Measurements from ENCODE around the gene NOP56. TPM values are rescaled to one million over a fixed set of nuclear protein-coding genes. Genes with fewer than 3 reads are reported as not detected.
"Not testable (repeated sequence)": the region's sequence is repeated elsewhere in the genome, so short reads cannot be mapped to it uniquely, and the experiment has no call there.

NOP56 gene
- total RNA-seq, 2 experiments from 2014 or later = 402 to 408 TPM

GRCh38 chr20:2663887-2664719, 11.7 kb downstream of the NOP56 start, which contains the start of gene IDH3B:
Gene IDH3B, minus strand, starts transcription at chr20:2664216. Its CDS starts 28 bp downstream, at chr20:2664188.
- intact Hi-C loops (cut with micrococcal nuclease) = loop anchor here (1.0 to 2.0 kb wide), 3 partner anchors 12 to 321 kb away; partner anchors contain the start of genes NOP56 and SNRPB
- POLR2A ChIA-PET = interaction anchor here (1.0 to 4.4 kb wide), 3 partner anchors 10 to 24 kb away, joined by 3 to 68 read pairs (median 6); partner anchors contain the start of gene NOP56
- Mint-ChIP-seq H3K4me1 (ENCODE audit: low read depth) (peaks cover 20% of the 10 kb centered on the region), H3K9me3 (no peaks in the 10 kb centered on the region), H3K4me3 (peak within 1 kb of the TSS; percentile 79), H3K27ac (peak within 1 kb of the TSS; percentile 94), H3K36me3 (peaks cover 22% of the 10 kb centered on the region), H3K27me3 (no peaks in the 10 kb centered on the region)
- DNase-seq = peak; percentile 97
- CTCF ChIA-PET = interaction anchor here (0.6 to 1.3 kb wide), 6 partner anchors 10 to 1047 kb away, joined by 3 to 5 read pairs (median 3); no protein-coding TSS in a partner anchor

- no peak overlapping the region for H3K4me3 Mint-ChIP-seq
- intact Hi-C loops (cut with micrococcal nuclease) = no loop called here
- H3K36me3 Mint-ChIP-seq = no peaks in the 10 kb centered on the region
- CTCF ChIA-PET = no interaction called here
- no peaks in the 10 kb centered on the region for H3K4me1 Mint-ChIP-seq (ENCODE audit: low read depth)
- H3K9me3 Mint-ChIP-seq = no peaks in the 10 kb centered on the region
- H3K27me3 Mint-ChIP-seq = no peaks in the 10 kb centered on the region
- H3K27ac Mint-ChIP-seq = no peak overlapping the region
- peak; percentile 27 for DNase-seq
- POLR2A ChIA-PET = interaction anchor here (0.9 kb wide), 1 partner anchor 19 kb away, joined by 4 read pairs; the partner anchor contains the start of gene NOP56
Observed at GRCh38 chr20:2671977-2672376, 19.5 kb downstream of the NOP56 start.

DNA sequence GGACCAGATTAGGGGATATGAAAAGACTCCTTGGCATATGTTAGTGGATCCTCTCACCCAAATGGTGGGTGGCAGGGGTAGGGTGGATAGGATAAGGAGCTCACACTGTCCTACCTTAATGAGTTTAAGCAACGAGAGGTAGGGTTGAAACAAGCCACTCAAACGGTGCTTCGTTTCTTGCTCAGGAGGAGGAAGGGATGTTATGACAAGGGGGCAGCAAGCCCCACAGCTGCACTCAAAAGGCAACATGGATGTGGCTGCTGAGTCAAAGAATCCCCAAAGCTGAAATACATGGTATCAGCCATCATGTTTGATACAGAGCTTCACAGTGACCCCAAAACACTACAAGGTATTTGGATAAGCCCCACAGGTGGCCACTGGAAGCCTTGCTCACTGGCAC, 20.0 kb downstream of the NOP56 start:
- ChIA-PET CTCF (interaction anchor here (0.9 kb wide), 1 partner anchor 20 kb away, joined by 3 read pairs; the partner anchor contains the start of gene NOP56), POLR2A (interaction anchor here (0.9 kb wide), 1 partner anchor 20 kb away, joined by 4 read pairs; the partner anchor contains the start of gene NOP56)
- Mint-ChIP-seq H3K36me3 (no peaks in the 10 kb centered on the region), H3K27ac (no peak overlapping the region), H3K4me3 (no peak overlapping the region), H3K4me1 (ENCODE audit: low read depth) (no peaks in the 10 kb centered on the region), H3K9me3 (no peaks in the 10 kb centered on the region), H3K27me3 (no peaks in the 10 kb centered on the region)
- DNase-seq = no peak
- intact Hi-C loops (cut with micrococcal nuclease) = no loop called here

GRCh38 chr20:2673453-2673852, 21.0 kb downstream of the NOP56 start:
- no peak for DNase-seq
- no peak overlapping the region for H3K27ac Mint-ChIP-seq
- H3K4me3 Mint-ChIP-seq = no peak overlapping the region
- no peaks in the 10 kb centered on the region for H3K4me1 Mint-ChIP-seq (ENCODE audit: low read depth)
- H3K36me3 Mint-ChIP-seq = no peaks in the 10 kb centered on the region
- no peaks in the 10 kb centered on the region for H3K27me3 Mint-ChIP-seq
- intact Hi-C loops (cut with micrococcal nuclease) = no loop called here
- H3K9me3 Mint-ChIP-seq = no peaks in the 10 kb centered on the region
- ChIA-PET CTCF (interaction anchor here (0.7 to 1.0 kb wide), 4 partner anchors 9 to 165 kb away, joined by 3 read pairs; partner anchors contain the start of genes IDH3B and NOP56), POLR2A (no interaction called here)

GRCh38 chr20:2680046-2680445, 27.6 kb downstream of the NOP56 start:
- intact Hi-C loops (cut with micrococcal nuclease) = no loop called here
- H3K9me3 Mint-ChIP-seq = no peaks in the 10 kb centered on the region
- no peaks in the 10 kb centered on the region for H3K4me1 Mint-ChIP-seq (ENCODE audit: low read depth)
- ChIA-PET POLR2A (no interaction called here), CTCF (no interaction called here)
- H3K36me3 Mint-ChIP-seq = no peaks in the 10 kb centered on the region
- H3K27me3 Mint-ChIP-seq = peaks cover 19% of the 10 kb centered on the region
- no peak overlapping the region for H3K4me3 Mint-ChIP-seq
- no peak for DNase-seq
- H3K27ac Mint-ChIP-seq = no peak overlapping the region

- H3K27ac Mint-ChIP-seq; CTCF ChIA-PET; H3K4me1 Mint-ChIP-seq (ENCODE audit: low read depth); H3K4me3 Mint-ChIP-seq; POLR2A ChIA-PET; intact Hi-C loops (cut with micrococcal nuclease); H3K36me3 Mint-ChIP-seq; DNase-seq; H3K9me3 Mint-ChIP-seq: not testable (repeated sequence)
- H3K27me3 Mint-ChIP-seq = peaks cover 19% of the 10 kb centered on the region
Observed at GRCh38 chr20:2682040-2682439, 29.6 kb downstream of the NOP56 start.

DNA sequence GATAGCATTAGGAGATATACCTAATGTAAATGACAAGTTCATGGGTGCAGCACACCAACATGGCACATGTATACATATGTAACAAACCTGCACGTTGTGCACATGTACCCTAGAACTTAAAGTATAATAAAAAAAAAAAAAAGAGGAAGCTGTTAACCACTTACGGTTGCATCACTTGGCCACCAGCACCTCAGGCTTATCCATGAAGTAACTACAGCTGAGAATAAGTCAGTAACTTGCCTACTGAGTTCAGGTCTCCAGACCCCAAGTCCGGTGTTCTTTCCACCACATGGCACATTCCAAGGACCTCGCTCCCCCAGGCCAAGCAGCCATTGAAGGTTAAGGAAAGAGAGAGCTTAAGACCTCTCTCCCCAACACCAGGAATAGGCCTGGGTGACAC, 32.4 kb downstream of the NOP56 start:
- H3K4me3 Mint-ChIP-seq; intact Hi-C loops (cut with micrococcal nuclease); DNase-seq; H3K9me3 Mint-ChIP-seq; H3K27ac Mint-ChIP-seq; H3K36me3 Mint-ChIP-seq: not testable (repeated sequence)
- Mint-ChIP-seq H3K4me1 (ENCODE audit: low read depth) (peaks cover 13% of the 10 kb centered on the region), H3K27me3 (peaks cover 14% of the 10 kb centered on the region)
- POLR2A ChIA-PET = interaction anchor here (1.1 kb wide), 1 partner anchor 57 kb away, joined by 3 read pairs; no protein-coding TSS in a partner anchor
- CTCF ChIA-PET = interaction anchor here (0.7 to 6.1 kb wide), 3 partner anchors 29 to 316 kb away, joined by 3 to 80 read pairs (median 4); no protein-coding TSS in a partner anchor

DNA sequence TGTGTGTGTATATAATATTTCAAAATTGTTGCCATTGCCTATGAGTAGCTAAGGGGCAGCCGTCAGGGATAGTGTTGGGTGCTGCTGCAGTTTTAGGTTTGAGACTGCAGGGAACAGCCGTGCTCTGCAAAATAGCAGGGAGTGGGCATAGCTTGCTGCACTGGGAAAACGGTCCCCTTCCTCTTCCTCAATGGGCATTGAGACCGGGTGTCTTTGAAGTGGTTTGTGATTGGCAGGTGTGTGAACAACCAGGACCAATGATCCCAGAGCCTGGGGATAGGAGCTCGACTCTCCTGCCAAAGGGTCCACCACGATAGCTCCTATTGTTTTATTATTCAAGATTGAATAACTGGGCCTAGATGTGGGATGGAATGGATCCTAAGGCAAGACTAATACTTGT, 35.1 kb downstream of the NOP56 start:
- no peak overlapping the region for H3K27ac Mint-ChIP-seq
- intact Hi-C loops (cut with micrococcal nuclease) = no loop called here
- peaks cover 19% of the 10 kb centered on the region for H3K27me3 Mint-ChIP-seq
- POLR2A ChIA-PET = no interaction called here
- peak overlapping the region; percentile 45 for H3K4me3 Mint-ChIP-seq
- CTCF ChIA-PET = interaction anchor here (0.6 to 6.1 kb wide), 16 partner anchors 10 to 313 kb away, joined by 3 to 80 read pairs (median 4); partner anchors contain the start of gene NOP56
- H3K36me3 Mint-ChIP-seq = peaks cover 3% of the 10 kb centered on the region
- no peak for DNase-seq
- H3K9me3 Mint-ChIP-seq = no peaks in the 10 kb centered on the region
- H3K4me1 Mint-ChIP-seq (ENCODE audit: low read depth) = peaks cover 22% of the 10 kb centered on the region

DNA sequence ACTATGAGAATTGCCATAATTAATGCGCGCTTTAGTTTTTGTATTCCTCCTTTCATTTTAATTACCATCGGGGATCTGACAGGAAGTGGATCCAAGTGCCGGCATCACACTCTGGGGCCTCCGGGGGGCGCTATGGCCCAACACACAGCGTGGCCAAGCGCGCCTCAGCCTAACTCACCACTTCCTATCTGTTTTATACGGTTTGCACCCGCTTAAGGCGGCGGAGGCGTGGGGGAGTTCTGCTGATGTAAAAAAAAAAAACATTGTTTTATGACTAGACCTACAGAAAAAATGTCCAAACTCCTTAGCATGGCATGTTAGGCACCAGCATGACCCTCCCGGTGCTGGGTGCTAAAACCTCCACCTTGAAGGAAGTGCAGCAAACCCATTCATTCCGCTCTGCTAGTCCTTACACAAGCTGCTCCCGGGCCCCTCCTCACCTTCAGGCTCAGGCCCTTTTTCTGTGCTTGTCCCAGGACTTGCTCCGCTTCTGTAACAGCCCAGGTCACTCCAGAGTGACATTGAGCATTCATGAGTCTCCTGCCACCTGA, 35.7 kb downstream of the NOP56 start:
- ChIA-PET POLR2A (interaction anchor here (0.8 to 1.1 kb wide), 3 partner anchors 24 to 359 kb away, joined by 3 read pairs; partner anchors contain the start of gene IDH3B), CTCF (interaction anchor here (0.6 to 6.1 kb wide), 16 partner anchors 12 to 313 kb away, joined by 3 to 80 read pairs (median 4); partner anchors contain the start of gene NOP56)
- intact Hi-C loops (cut with micrococcal nuclease) = loop anchor here (1.0 to 2.0 kb wide), 4 partner anchors 55 to 313 kb away; no protein-coding TSS in a partner anchor
- Mint-ChIP-seq H3K4me1 (ENCODE audit: low read depth) (peaks cover 22% of the 10 kb centered on the region), H3K9me3 (no peaks in the 10 kb centered on the region), H3K36me3 (peaks cover 3% of the 10 kb centered on the region), H3K27ac (no peak overlapping the region), H3K4me3 (peak overlapping the region; percentile 45), H3K27me3 (peaks cover 16% of the 10 kb centered on the region)
- peak; percentile 90 for DNase-seq

GRCh38 chr20:2690213-2690612, 37.8 kb downstream of the NOP56 start:
- Mint-ChIP-seq H3K9me3 (no peaks in the 10 kb centered on the region), H3K27me3 (peaks cover 27% of the 10 kb centered on the region), H3K36me3 (peaks cover 3% of the 10 kb centered on the region), H3K27ac (no peak overlapping the region), H3K4me3 (no peak overlapping the region), H3K4me1 (ENCODE audit: low read depth) (peaks cover 22% of the 10 kb centered on the region)
- ChIA-PET POLR2A (no interaction called here), CTCF (interaction anchor here (1.2 to 6.1 kb wide), 3 partner anchors 53 to 363 kb away, joined by 4 to 80 read pairs (median 42); no protein-coding TSS in a partner anchor)
- intact Hi-C loops (cut with micrococcal nuclease) = no loop called here
- DNase-seq = no peak

- no peak for DNase-seq
- H3K27me3 Mint-ChIP-seq = peaks cover 30% of the 10 kb centered on the region
- H3K4me1 Mint-ChIP-seq (ENCODE audit: low read depth) = peaks cover 22% of the 10 kb centered on the region
- intact Hi-C loops (cut with micrococcal nuclease) = no loop called here
- peaks cover 3% of the 10 kb centered on the region for H3K36me3 Mint-ChIP-seq
- H3K27ac Mint-ChIP-seq = no peak overlapping the region
- ChIA-PET POLR2A (no interaction called here), CTCF (interaction anchor here (5.2 to 6.1 kb wide), 2 partner anchors 52 to 62 kb away, joined by 42 to 80 read pairs; no protein-coding TSS in a partner anchor)
- H3K9me3 Mint-ChIP-seq = no peaks in the 10 kb centered on the region
- no peak overlapping the region for H3K4me3 Mint-ChIP-seq
Observed at GRCh38 chr20:2690718-2691117, 38.3 kb downstream of the NOP56 start.

DNA sequence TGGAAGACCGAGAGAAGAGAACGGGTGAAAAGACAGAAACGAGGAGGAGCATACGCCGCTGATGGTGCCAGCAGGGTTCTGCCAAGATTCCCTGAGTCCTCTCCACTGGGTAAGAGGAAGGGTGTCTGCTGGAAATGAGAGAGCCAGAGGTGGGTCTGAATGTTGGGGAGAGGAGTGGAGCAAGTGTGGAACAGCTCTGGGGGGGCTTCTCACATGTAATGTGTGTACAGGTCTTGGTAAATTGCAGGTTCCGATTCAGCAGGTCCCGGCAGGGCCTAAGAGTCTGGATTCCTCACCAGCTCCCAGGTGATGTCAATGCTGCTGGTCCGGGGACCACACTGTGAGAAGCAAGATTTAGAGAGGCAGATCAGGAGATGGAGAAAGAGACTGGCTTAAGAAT, 38.7 kb downstream of the NOP56 start:
- DNase-seq = no peak
- Mint-ChIP-seq H3K4me3 (peak overlapping the region; percentile 72), H3K9me3 (no peaks in the 10 kb centered on the region), H3K27me3 (peaks cover 34% of the 10 kb centered on the region), H3K27ac (no peak overlapping the region), H3K36me3 (peaks cover 3% of the 10 kb centered on the region), H3K4me1 (ENCODE audit: low read depth) (peaks cover 22% of the 10 kb centered on the region)
- POLR2A ChIA-PET = no interaction called here
- CTCF ChIA-PET = interaction anchor here (1.0 to 1.7 kb wide), 2 partner anchors 52 to 62 kb away, joined by 3 to 5 read pairs; no protein-coding TSS in a partner anchor
- intact Hi-C loops (cut with micrococcal nuclease) = no loop called here
